HEK293 (cell line): ENCODE data around the gene KLF13.

Source experiments
- CTCF ChIP-seq: fragments of 450-650 bp; formaldehyde crosslinking; IDR thresholded peaks from 2 replicates; pipeline ENCODE4 v1.5.1; 2016; ENCODE audit warnings: missing biosample characterization, missing genetic modification characterization
- ELK4 ChIP-seq: IDR thresholded peaks from 2 replicates; pipeline ENCODE4 v1.6.1; 2011; ENCODE audit warnings: mild to moderate bottlenecking, low read depth, low read length, borderline replicate concordance
- RBAK ChIP-seq: fragments of 450-650 bp; formaldehyde crosslinking; IDR thresholded peaks from 2 replicates; pipeline ENCODE4 v1.5.1; 2016; ENCODE audit warnings: missing biosample characterization, missing genetic modification characterization
- ZBTB7A ChIP-seq: fragments of 450-650 bp; formaldehyde crosslinking; IDR thresholded peaks from 2 replicates; pipeline ENCODE4 v1.5.1; 2016; ENCODE audit warnings: low read depth, missing biosample characterization, missing genetic modification characterization
- ZBTB8A ChIP-seq: fragments of 450-650 bp; formaldehyde crosslinking; IDR thresholded peaks from 2 replicates; pipeline ENCODE4 v1.5.1; 2016; ENCODE audit warnings: missing biosample characterization, missing genetic modification characterization
- ZFP41 ChIP-seq: fragments of 450-650 bp; formaldehyde crosslinking; IDR thresholded peaks from 2 replicates; pipeline ENCODE4 v1.5.1; 2016; ENCODE audit warnings: missing biosample characterization, missing genetic modification characterization, borderline replicate concordance
- ZNF114 ChIP-seq: fragments of 450-650 bp; formaldehyde crosslinking; IDR thresholded peaks from 2 replicates; pipeline ENCODE4 v1.5.0; 2017; ENCODE audit warnings: missing biosample characterization, missing genetic modification characterization
- ZNF473 ChIP-seq: fragments of 450-650 bp; formaldehyde crosslinking; IDR thresholded peaks from 2 replicates; pipeline ENCODE4 v1.5.1; 2017; ENCODE audit warnings: missing biosample characterization, missing genetic modification characterization
- ZNF549 ChIP-seq: fragments of 450-650 bp; IDR thresholded peaks from 2 replicates; pipeline ENCODE4 v1.5.1; 2018; ENCODE audit warnings: missing biosample characterization, missing genetic modification characterization, mild to moderate bottlenecking, inconsistent platforms, moderate library complexity
- ZNF610 ChIP-seq: fragments of 450-650 bp; formaldehyde crosslinking; IDR thresholded peaks from 2 replicates; pipeline ENCODE4 v1.5.1; 2016; ENCODE audit warnings: missing biosample characterization, missing genetic modification characterization, borderline replicate concordance
- ZNF639 ChIP-seq: fragments of 450-650 bp; formaldehyde crosslinking; IDR thresholded peaks from 2 replicates; pipeline ENCODE4 v1.5.1; 2016; ENCODE audit warnings: missing biosample characterization, missing genetic modification characterization
- ZNF704 ChIP-seq: fragments of 450-650 bp; formaldehyde crosslinking; IDR thresholded peaks from 2 replicates; pipeline ENCODE4 v1.5.1; 2016; ENCODE audit warnings: missing biosample characterization, missing genetic modification characterization

GRCh38 chr15:31311735-31312619 lies 14.7 kb upstream of the KLF13 start:
- TF ChIP-seq CTCF (no peak), ZFP41 (no peak), ELK4 (no peak), ZBTB8A (no peak), ZNF610 (tag by site-specific recombination) (no peak), ZNF704 (no peak), ZNF114 (no peak), RBAK (tag by site-specific recombination) (no peak), ZNF639 (tag by site-specific recombination) (no peak), ZNF549 (tag by site-specific recombination) (no peak), ZBTB7A (tag by site-specific recombination) (no peak), ZNF473 (tag by site-specific recombination) (no peak)
